PC-9 (cell line): ENCODE data around the gene TOMM20. TPM values are rescaled to one million over a fixed set of nuclear protein-coding genes. Genes with fewer than 3 reads are reported as not detected.

Experiments used
- BruUV-seq: library from RNA; stranded (reverse); fragments of 400-500 nt; replicated peaks from 2 replicates; lab custom pipeline; 2021; lab: Mats Ljungman, UMichigan
- CTCF ChIA-PET: fragments of 300-600 bp; sonication (Branson Sonifier 250); formaldehyde crosslinking; loops from one replicate; lab custom pipeline; 2022; ENCODE audit warnings: antibody characterized with exemption; lab: Charles Lee
- POLR2A ChIA-PET: fragments of 300-600 bp; sonication (Branson Sonifier 250); formaldehyde crosslinking; loops from one replicate; lab custom pipeline; 2022; ENCODE audit warnings: antibody characterized with exemption; ENCODE audit not compliant: unreplicated experiment; lab: Charles Lee
- DNase-seq, 2 experiments: peaks; one replicate each; pipeline versions ENCODE4 v3.0.0 to v3.0.0-alpha.2; 2015 to 2022; ENCODE audit warnings: mixed read lengths in 1 of 2
- H2AFZ ChIP-seq: fragments of 200-600 bp; sonication (generic); 2 replicates; pipeline ENCODE4 v1.8.1; 2017; ENCODE audit warnings: antibody characterized with exemption
- H3F3A ChIP-seq: fragments of 200-600 bp; sonication (generic); 2 replicates; pipeline ENCODE4 v1.8.1; 2017; ENCODE audit warnings: antibody characterized with exemption, mild to moderate bottlenecking, low read depth; ENCODE audit not compliant: insufficient read depth
- H3K27ac ChIP-seq: fragments of 200-600 bp; sonication (generic); 2 replicates; pipeline ENCODE4 v1.6.1; 2016; ENCODE audit warnings: mixed run types
- H3K27me3 ChIP-seq: fragments of 200-600 bp; sonication (generic); 2 replicates; pipeline ENCODE4 v1.6.1; 2016; ENCODE audit warnings: low read depth, mixed run types; ENCODE audit not compliant: insufficient read depth
- H3K36me3 ChIP-seq: fragments of 200-600 bp; sonication (generic); 2 replicates; pipeline ENCODE4 v1.6.1; 2016; ENCODE audit warnings: low read depth, mixed run types
- H3K4me1 ChIP-seq: fragments of 200-600 bp; sonication (generic); replicated peaks from 2 replicates; pipeline ENCODE4 v1.6.1; 2016; ENCODE audit warnings: mixed run types; ENCODE audit not compliant: insufficient read depth
- H3K4me2 ChIP-seq: fragments of 200-600 bp; sonication (generic); 2 replicates; pipeline ENCODE4 v1.6.1; 2017; ENCODE audit warnings: mixed run types
- H3K4me3 ChIP-seq: fragments of 200-600 bp; sonication (generic); 2 replicates; pipeline ENCODE4 v1.6.1; 2016; ENCODE audit warnings: mixed run types
- H3K79me2 ChIP-seq: fragments of 200-600 bp; sonication (generic); 2 replicates; pipeline ENCODE4 v1.6.1; 2017; ENCODE audit warnings: low read depth, mixed run types
- H3K9me2 ChIP-seq: fragments of 200-600 bp; sonication (generic); 2 replicates; pipeline ENCODE4 v1.8.1; 2017; ENCODE audit warnings: mild to moderate bottlenecking; ENCODE audit not compliant: insufficient read depth
- H3K9me3 ChIP-seq: fragments of 200-600 bp; sonication (generic); 2 replicates; pipeline ENCODE4 v1.8.1; 2016; ENCODE audit warnings: low read depth; ENCODE audit not compliant: insufficient read depth
- H4K20me1 ChIP-seq: fragments of 200-600 bp; sonication (generic); 2 replicates; pipeline ENCODE4 v1.8.1; 2017; ENCODE audit not compliant: insufficient read depth
- CTCF ChIP-seq: fragments of 200-600 bp; sonication (generic); conservative IDR thresholded peaks from 2 replicates; pipeline ENCODE4 v1.6.1; 2017; ENCODE audit warnings: mixed run types, antibody characterized with exemption, mild to moderate bottlenecking, moderate library complexity
- EZH2 ChIP-seq: fragments of 200-600 bp; sonication (generic); IDR thresholded peaks from 2 replicates; pipeline ENCODE4 v1.8.0; 2017; ENCODE audit warnings: antibody characterized with exemption, low read depth
- intact Hi-C: fragments of 100-400 bp; cut with micrococcal nuclease; formaldehyde crosslinking; loops from one replicate; pipeline ENCODE4 v1.10.0; 2022; ENCODE audit not compliant: unreplicated experiment
- total RNA-seq: library from RNA; stranded (reverse); gene quantifications from 2 replicates; pipeline ENCODE4 v1.2.3, GENCODE V29; 2021

TOMM20 gene
- total RNA-seq, 1 experiment from 2014 or later: 165 TPM

GRCh38 chr1:235107368-235108184 is 21.1 kb downstream of the TOMM20 start:
- CTCF ChIA-PET: interaction anchor here (0.6 kb wide), 1 partner anchor 671 kb away, joined by 4 read pairs; no protein-coding TSS in a partner anchor

GRCh38 chr1:235106457-235106856 is 22.2 kb downstream of the TOMM20 start:
- BruUV-seq: TSS peak; percentile 8
- Histone ChIP-seq H4K20me1 (peaks cover 5% of the 10 kb centered on the region), H3K27me3 (no peaks in the 10 kb centered on the region), H3K9me2 (no peaks in the 10 kb centered on the region), H3K4me3 (no peak overlapping the region), H3K4me1 (no peaks in the 10 kb centered on the region), H3F3A (peaks cover 60% of the 10 kb centered on the region; the same call in 1 of the 2 replicates), H3K36me3 (peaks cover 24% of the 10 kb centered on the region), H3K9me3 (no peaks in the 10 kb centered on the region), H3K79me2 (0 out of 2 replicates have a peak, but pooled peaks cover 5% of the 10 kb centered on the region), H2AFZ (no peak overlapping the region), H3K27ac (no peak overlapping the region), H3K4me2 (no peak overlapping the region)
- TF ChIP-seq CTCF (no peak), EZH2 (no peak)
- intact Hi-C loops: no loop called here
- CTCF ChIA-PET: no interaction called here
- POLR2A ChIA-PET: no interaction called here
- no peak for DNase-seq

More at GRCh38 chr1:235107368-235108184, 21.1 kb downstream of the TOMM20 start:
- H3K27ac ChIP-seq: no peak overlapping the region
- POLR2A ChIA-PET: interaction anchor here (0.7 kb wide), 1 partner anchor 365 kb away, joined by 6 read pairs; no protein-coding TSS in a partner anchor
- no TSS peak for BruUV-seq
- no peak overlapping the region for H3K4me2 ChIP-seq
- TF ChIP-seq CTCF: no peak
- no peak overlapping the region for H3K4me3 ChIP-seq
- H3K27me3 ChIP-seq: no peaks in the 10 kb centered on the region
- H2AFZ ChIP-seq: no peak overlapping the region
- peaks cover 10% of the 10 kb centered on the region; the same call in 1 of the 2 replicates for H3K79me2 ChIP-seq
- H3K4me1 ChIP-seq: no peaks in the 10 kb centered on the region
- DNase-seq: no peak
- no peaks in the 10 kb centered on the region for H3K9me2 ChIP-seq
- peaks cover 65% of the 10 kb centered on the region; the same call in 1 of the 2 replicates for H3F3A ChIP-seq
- peaks cover 13% of the 10 kb centered on the region for H4K20me1 ChIP-seq
- H3K9me3 ChIP-seq: no peaks in the 10 kb centered on the region
- peaks cover 33% of the 10 kb centered on the region for H3K36me3 ChIP-seq
- intact Hi-C loops: no loop called here

DNA sequence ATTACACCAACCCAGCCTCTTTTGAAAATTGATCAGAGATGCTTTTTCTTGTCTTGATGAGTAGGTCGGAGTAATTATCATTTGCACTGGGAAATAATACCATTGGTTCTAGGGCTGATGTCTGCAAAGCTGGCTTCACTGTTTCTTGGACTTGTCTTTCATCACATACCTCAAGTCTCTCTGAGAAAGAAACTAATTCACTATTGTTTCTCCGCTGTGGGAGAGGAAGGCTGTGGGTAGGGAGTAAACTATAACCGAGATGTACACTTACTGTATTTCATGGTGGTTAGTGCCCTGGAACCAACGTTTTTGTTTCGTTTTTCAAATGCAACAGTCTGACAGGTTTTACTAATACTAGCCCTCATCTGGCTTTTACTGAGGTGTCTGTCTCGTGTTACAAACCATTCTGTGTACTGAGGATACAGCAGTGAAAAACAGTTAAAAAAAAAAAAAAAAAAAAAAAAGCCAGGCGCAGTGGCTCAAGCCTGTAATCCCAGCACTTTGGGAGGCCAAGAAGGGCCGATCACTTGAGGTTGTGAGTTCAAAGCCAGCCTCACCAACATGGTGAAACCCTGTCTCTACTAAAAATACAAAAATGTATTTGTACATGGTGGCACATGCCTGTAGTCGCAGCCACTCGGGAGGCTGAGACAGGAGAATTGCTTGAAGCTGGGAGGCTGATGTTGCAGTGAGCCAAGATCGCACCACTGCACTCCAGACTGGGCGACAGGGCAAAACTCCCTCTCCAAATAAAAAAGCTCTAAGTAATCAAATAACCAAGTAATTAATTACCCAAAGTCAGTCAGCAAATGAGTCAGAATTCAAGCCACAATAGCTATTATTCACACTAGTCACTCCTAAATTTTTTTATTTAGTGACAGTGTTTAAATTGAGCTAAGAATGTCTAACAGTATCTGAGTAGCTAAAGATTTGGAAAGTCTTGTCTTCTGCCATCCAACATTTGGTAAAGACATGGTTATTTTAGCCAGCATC is 23.3 kb downstream of the TOMM20 start:
- Histone ChIP-seq H3K9me2 (no peaks in the 10 kb centered on the region), H3K27ac (no peak overlapping the region), H3K4me3 (no peak overlapping the region), H3F3A (peaks cover 55% of the 10 kb centered on the region), H2AFZ (no peak overlapping the region), H3K4me2 (no peak overlapping the region), H3K27me3 (no peaks in the 10 kb centered on the region), H3K36me3 (peaks cover 13% of the 10 kb centered on the region), H3K79me2 (0 out of 2 replicates have a peak, but pooled peaks cover under 1% of the 10 kb centered on the region), H3K9me3 (no peaks in the 10 kb centered on the region), H3K4me1 (no peaks in the 10 kb centered on the region), H4K20me1 (no peaks in the 10 kb centered on the region; the same call in 1 of the 2 replicates)
- BruUV-seq: no TSS peak
- TF ChIP-seq EZH2: no peak
- no peak for TF ChIP-seq CTCF
- POLR2A ChIA-PET: interaction anchor here (0.6 kb wide), 1 partner anchor 633 kb away, joined by 30 read pairs; no protein-coding TSS in a partner anchor
- no peak for DNase-seq
- CTCF ChIA-PET: interaction anchor here (0.5 to 1.2 kb wide), 4 partner anchors 12 to 476 kb away, joined by 4 to 10 read pairs (median 7); no protein-coding TSS in a partner anchor
- intact Hi-C loops: no loop called here
